HG03064 (cell line): Measurements from ENCODE around the gene DIS3L2.
"Not testable (repeated sequence)": the region's sequence is repeated elsewhere in the genome, so short reads cannot be mapped to it uniquely, and the experiment has no call there.

Experiments used
- ATAC-seq: cut with Tn5 transposase; IDR thresholded peaks from one replicate; pipeline ENCODE4 v1.9.1; 2021; ENCODE audit warnings: low read depth; ENCODE audit not compliant: unreplicated experiment

DIS3L2 gene

DNA sequence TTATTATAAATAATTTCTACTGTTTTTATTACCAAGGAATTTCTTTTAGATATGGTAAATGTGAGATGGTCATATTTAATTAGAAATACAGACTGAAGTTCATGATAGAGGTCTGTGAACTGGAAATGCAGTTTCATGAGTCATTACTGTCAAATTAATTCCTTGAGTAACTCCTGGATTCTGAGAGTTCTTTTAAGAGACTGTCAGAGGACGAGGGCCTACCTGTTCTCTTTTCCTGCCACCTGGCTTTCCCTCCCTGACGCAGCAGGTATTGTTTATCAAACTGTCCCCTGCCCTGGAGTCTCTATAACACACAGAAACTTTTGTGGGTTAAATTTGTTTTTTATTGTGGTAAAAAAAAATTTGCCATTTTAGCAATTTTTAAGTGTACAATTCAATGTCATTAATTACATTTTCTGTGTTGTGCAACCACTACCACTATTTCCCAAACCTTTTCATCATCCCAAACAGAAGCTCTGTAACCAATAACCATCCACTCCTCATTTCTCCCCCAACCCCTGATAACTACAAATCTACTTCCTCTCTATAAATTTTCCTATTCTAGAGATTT, 142.6 kb downstream of the DIS3L2 start:
- ATAC-seq = no peak

DNA sequence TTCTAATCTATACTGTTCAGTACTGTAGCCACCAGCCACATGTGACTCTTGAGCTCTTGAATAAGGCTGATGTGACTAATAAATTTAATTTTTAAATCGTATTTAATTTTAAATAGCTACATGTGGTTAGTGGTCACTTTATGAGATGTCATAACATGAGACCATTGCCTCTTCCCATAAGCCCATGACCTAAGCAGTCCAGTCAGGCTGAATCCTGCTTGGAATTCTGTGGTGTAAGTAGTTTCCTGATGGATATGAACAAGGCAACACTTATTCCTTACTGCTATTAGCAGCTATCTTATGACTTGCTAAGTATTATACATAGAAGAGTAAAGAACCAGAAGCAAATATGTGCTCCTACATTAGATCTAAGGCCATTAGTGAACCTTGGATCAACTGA, 150.0 kb downstream of the DIS3L2 start:
- ATAC-seq = no peak

DNA sequence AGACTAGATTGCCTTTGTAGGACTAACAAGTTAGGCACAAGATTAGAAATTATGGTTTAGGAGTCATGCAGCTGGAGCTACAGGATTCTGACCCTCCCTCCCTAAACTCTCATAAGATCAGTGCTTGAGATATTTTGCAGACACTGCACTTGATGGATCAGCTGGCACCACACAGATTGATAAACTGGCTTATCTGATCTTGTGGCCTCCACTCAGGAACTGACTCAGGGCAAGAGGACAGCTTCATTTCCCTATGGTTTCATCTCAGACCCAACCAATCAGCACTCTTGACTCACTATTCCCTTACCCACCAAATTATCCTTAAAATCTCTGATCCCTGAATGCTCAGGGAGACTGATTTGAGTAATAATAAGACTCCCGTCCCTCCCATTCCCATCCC, 152.3 kb downstream of the DIS3L2 start:
- ATAC-seq = no peak

DNA sequence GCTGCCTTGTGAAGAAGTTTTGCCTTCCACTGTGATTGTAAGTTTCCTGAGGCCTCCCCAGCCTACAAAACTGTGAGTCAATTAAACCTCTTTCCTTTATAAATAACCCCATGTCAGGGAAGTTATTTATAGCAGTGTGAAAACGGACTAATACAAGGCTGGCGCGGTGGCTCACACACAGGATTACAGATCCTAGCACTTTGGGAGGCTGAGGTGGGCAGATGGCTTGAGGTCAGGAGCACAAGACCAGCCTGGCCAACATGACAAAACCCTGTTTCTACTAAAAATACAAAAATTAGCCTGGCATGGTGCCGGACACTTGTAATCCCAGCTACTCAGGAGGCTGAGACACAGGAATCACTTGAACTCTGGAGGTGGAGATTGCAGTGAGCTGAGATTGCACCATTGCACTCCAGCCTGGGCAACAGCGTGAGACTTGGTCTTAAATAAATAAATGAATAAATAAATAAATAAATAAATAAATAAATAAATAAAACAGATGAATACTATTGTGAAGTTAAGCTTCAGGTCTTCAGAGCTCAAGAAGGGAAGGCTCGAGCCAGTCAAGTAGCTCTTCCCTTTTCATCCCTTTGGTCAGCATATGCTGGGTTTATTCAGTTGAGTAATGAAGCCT, 154.3 kb downstream of the DIS3L2 start:
- ATAC-seq = not testable (repeated sequence)

DNA sequence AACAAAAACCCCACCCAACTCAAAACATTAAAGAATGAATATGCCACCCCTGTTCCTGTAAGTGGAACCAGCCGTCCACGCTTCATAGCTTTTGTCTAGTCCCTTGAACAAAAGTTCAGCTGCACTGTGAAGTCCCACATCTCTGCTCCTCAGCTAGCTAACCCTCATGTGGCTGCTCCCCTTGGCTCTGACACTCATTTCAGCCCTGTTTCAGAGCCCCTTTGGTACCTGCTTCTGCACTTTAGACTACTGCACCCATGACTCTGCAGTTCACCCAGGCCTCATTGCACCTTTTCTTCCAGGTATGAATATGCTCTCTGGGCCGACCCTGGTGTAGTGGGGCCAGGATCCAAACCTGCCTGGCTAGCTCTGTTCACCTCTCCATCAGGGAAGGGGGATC, 155.3 kb downstream of the DIS3L2 start:
- no peak for ATAC-seq

DNA sequence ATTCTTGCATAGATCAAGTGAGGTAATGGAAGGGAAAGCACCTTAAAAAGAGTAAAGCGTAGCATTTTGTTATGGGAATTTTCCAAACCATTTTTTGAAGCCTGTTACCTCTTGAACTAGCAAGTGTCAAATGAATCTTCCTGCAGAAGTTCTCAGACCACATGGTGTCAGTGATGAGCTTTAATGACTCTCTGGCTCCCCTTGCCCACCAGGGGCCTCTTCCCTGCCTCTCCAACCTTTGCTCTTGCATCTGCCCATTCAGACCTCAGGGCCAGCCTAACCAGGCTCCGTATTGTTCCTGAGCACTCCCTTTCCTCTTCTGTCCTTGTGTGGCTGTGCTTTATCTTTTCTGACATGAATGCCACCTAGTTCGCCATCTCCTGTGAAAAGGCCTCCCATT, 155.9 kb downstream of the DIS3L2 start:
- ATAC-seq = no peak

DNA sequence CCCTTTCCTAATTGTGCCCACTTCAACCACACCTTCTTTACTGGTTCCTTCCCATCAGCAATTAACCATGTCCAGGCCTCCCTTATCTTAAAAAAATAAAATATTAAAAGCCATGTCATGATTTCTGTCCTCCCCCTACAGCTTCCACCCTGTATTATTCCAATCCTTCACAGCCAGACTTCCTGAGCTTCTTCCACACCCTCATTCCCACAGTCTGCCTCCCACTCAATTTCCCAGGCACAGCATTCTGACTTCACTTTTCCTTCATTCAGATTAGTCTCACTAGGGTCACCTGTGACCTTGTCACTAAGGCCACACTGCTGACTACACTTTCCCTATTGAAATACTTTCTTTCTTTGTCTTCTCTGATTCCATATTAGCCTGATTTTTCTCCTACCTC, 159.4 kb downstream of the DIS3L2 start:
- ATAC-seq = no peak

DNA sequence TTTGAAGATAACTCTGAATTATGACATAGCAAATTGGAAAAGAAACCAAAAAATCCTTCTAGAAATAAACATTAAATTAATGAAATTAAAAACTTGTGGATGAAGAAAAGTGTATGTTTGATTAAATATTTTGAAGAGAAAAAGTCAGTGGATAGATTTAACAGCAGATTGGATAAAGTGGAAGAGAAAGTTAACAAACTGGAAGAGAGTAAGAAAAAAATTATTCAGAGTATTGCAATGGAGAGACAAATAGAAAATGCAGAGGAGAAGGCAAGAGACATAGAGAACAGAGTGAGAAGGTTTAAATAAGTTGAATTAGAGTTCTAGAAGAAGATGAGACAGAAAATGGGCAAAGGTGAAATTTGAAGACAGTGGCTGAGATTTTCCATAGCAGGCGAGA, 162.8 kb downstream of the DIS3L2 start:
- ATAC-seq = no peak

DNA sequence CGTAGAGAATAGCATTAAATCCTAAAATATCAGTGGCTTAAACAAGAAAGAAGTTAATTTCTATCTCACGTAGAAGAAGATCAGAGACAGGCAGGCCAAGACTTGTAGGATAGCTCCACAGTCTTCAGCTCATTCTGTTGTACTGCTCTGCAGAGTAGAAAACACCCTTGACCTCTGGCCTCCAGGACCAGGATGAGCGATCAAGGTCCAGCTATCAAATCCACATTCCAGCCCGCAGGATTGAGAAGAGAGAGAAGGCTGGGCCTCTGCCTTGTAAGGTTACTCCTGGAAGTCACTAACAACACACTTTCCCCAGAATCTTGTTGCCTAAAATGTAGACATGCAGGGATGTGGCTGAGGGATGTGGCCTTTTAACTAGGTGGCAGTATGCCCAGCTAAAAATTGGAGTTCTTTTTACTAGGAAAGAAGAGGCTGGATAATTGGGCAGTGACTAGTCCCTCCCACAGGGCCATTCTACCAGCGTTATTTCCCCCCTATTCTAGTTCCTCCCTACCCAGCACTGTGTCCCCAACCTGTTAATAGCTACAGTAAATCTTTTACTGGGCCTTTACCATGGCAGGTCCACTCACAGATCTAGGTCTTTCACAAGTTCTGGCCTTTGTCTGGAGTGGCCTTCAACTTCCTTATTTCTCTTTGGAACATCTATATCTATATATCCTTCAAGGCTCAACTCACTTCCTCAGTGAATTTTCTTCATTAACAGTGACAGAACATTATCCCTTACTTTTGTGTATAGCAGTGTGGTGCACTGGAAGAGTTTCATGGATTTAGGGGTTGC, 165.0 kb downstream of the DIS3L2 start:
- ATAC-seq = no peak

DNA sequence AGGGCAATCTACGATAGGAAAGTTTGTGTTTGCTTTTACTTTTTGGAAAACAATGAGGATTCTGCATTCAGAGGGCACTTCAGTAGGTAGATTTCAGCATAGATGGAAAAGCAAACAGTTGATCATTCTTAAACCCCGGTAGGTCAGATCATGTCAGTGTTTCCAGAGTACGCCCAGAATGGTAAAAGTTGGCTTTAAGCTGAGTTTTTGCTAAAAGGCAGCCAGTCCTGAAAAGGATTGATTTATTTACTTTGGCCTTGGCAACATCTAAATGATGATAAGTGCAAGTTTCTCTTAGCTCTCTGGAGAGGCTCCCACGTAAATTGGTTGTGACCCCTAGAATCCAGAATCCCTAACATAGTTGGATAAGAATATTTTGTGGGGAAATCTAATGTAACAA, 168.0 kb downstream of the DIS3L2 start:
- ATAC-seq = no peak

DNA sequence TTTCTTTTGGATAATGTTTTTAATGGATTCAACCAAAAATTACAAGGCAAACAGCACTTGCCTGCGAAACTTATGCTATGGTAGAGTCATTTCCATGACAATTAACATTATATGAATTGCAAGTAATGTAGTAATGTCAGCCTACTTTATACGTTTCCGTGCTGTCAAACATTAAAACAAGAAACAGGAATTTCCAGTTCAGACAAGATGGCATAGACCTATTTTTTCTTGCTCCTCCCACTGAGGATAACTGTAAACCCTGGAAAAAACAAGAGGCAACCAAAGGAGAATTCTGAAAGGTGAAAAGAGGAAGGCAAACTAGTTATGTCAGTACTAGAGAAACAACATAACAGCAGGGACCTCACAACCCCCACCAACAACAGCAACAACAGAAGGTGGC, 170.7 kb downstream of the DIS3L2 start:
- no peak for ATAC-seq

DNA sequence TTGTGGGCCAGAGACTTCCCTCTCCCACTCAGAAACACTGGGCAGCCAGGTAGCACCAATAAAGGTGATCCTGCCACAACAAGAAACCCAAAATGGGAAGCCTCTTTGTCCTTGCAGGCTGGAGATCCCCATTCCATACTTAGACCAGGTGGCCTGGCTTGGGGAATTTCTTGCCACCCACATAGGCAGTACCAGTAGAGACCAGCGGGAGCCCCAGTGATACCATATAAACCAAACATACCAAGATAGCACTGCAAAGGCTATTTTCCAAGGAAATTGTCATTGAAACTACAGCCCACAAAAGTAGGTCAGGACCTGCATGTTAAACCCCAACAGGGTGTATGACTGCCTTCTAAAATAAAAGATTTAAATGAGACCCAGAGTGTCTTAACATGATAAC, 171.6 kb downstream of the DIS3L2 start:
- no peak for ATAC-seq

DNA sequence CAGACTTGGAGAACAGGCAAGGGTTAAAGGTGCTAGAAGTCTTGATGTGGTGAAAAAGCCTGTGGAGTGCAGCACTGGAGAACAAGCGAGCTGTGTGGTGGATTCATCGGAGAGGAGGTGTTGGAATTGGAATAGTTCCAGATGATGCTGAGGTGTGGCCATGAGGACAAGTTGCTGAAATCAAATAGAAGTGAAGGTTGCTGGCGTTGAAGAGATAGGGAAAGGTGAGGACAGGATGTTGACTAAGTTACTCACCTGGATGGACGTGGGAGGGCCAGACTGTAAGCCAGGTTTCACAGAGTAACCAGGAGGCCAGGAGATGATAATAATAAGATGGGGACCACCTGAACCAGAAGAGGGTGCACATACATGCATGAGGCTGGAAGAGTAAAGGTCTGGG, 173.4 kb downstream of the DIS3L2 start:
- no peak for ATAC-seq

DNA sequence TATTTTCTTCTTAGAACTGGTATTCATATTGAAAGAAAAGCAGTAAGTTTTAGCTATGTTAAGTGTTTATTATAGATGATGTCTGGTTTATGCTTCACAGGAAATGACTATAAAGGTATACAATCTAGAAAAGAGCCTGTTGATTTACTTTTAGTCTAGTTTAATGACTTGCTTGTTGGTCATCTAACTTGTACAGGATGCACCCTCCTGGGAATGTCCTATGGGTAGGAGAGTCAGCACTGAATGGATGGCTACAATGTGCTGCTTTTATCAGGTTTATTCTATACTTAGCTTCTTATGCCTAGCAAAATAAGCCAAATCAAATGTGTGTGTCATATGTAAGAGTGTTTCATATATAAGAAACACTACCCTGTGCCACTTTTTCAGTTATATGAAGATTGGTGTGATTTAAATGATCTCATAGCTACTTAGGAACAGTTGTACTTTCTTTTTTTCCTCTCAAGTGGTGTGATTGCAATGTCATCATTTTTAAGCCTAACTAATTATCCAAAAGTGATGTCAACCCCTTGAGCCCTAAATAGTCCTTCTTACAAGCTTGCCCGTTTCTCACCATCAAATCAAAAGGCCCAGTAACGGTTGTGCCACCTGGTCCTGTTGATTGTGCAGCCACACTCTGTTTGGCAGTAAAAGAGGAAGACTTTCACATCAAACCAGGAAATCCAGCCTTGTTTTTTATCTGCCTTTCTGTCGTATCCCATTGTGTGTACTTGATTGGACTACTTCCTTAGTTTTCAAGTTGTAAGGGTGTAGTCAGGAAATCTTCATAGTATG, 176.0 kb downstream of the DIS3L2 start:
- ATAC-seq = no peak

DNA sequence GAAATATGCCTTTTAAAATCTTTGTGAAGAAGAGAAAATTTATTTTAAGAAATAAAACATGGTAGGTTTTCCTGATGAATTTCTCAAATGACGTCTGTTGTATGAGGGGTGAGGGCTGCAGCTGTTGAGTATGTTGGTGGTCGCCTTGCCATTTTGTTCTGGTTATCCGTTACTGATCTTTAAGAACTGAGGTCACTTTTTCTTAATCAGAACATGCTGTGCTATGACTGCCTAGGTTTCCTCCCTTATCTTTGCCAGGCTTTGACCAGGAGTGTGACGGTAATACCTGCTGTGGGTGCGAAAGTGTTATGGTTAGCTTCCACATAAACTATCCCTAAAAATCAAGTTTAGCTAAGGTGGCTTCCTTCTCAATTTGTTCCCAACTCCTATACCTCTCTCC, 176.9 kb downstream of the DIS3L2 start:
- no peak for ATAC-seq

DNA sequence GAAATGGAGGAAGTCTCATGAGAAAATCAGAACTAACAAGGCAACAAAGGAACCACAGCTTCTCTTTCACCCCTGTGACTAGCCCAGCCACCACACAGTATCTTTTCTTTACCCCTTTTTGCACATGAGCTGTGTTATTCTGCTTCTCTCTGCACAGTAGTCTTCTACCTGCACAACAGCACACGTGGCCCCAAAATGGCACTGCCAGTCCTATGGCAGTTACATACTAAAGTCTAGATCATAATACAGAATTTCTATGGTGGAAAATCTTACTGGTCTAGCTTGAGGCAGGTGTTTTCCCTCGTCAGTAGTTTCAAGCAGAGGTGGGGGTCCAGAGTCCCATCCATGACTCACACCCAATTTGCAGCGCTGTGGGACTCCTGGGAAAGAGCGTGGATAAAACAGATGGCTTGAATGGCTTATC, 177.7 kb downstream of the DIS3L2 start:
- no peak for ATAC-seq

DNA sequence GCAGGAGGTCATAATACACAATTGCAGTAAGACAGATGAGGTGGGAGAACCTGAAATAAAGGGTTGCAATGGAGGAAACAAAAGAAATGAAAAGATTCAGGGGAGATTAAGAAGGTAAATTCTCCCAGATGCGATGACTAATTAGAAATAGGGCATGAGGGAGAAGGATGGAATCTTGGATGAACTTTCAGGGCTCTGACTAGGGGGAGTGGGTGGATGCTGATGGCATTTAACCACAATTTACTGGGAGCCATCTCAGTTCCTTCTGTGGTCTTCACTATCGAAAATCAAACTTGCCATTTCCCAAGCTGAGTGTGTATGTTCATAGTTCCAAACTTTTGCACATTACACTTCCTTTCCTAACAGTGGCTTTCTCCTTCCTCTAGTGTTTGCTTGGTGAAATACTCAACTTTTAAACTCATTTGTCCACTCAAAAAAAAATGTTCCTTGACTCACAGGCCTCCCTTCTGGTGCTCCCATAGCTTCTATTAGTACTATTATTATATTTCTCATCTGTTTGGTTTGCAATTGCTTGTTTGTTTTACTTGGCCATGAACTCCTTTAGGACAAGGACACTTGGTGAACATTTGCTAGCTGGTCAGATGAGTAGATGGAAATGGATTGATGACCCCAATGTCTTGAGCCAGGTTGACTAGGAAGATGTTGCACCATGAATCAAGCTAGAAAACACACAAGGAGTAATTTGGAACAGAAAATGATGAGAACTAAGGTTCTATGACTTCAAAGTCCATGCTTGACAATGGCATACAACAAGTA, 178.5 kb downstream of the DIS3L2 start:
- ATAC-seq = no peak

DNA sequence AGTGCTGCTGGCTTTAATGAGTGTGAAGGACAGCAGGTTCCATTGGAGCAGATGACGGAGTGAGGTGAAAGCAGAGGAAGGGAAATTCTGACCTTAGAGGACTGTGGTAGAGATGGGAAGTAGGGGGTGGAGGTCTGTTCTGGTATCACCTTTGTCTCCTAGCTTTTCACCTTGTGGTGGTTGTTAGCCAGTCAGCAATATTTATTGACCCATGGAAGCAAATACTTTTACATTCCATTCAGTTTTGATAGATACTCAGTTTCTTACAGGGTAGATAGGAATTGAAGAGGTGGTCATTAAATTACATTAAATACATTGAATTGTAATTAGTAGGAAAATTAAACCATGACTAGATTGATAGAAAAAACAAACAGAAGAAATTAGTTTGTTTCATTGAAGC, 180.1 kb downstream of the DIS3L2 start:
- ATAC-seq = no peak

DNA sequence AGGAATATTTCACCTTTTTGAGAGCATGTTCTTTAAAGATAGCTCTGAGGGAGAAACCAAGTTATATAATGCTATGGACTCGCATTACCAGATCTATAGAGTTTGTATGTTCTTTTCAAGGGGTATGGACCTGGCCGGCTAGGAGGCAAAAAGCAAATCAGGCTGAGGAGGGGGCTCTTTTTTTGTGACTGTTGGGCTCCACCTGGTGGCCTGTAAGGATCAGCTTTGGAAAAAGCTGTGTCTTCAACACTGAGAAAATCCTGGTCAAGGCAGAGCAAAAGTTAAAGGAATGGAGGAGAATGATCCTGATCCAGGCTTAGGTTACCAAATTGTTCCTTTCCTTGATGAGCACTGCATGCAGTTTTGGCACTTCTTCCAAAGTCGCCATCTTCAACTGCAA, 180.5 kb downstream of the DIS3L2 start:
- no peak for ATAC-seq

DNA sequence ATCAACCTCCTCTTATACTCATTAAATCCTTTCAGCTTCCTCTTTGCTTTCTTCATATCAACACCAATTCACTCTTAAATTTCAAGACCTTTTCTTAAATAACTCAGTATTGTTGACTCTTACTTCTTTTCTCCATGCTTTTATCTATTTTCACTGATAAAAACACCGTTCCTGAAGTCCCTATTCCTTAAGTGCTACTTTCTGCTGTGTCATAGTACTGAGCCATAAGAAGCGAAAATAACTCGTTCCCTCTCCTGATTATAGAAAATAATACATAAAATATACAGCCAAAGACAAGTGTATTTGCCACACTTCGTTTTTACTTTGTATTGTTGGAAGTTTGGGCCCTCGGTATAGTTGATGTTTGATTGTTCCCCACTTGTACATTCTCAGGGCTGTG, 181.0 kb downstream of the DIS3L2 start:
- no peak for ATAC-seq

DNA sequence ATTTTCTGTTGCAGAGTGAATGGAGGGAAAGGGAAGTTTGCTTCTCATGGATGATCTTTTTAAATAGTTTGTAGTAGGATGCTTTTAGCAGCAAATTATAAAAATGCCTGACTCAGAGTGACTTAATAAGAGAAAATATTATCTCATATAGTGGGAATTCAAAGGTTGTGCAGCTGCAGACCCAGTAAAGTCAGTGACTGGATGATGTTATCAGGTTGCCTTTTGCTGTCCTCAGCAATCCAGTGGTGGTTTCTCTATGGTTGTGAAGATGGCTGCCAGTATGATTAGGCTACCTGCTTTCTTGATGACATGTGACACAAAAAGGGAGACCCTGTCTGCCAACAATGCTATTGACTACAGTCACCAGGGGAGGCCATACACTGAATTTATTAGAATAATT, 184.8 kb downstream of the DIS3L2 start:
- no peak for ATAC-seq
